ENCODE data around the gene RAB23. TPM values are rescaled to one million over a fixed set of nuclear protein-coding genes. Genes with fewer than 3 reads are reported as not detected.

RAB23 gene
- total RNA-seq, 1 experiment from 2014 or later = 12.8 TPM

DNA sequence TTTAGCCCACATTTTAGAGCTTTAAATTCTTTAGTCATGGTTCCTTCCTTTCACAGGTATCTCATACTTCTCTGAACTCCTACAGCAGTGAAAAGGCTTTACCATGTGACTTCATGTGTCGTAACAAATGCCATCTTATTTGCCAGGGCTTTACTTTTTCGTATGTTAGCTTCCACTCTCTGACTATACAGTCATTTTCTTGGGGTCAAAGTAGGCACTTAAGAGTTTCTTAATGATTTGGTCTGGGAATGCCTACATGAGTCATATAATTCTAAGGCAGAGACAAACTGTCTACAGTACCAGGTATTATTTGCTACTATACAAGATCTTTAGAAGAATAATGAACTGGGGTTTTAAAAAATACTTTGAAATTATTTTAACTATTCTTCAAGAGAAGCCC, 15.0 kb downstream of the RAB23 start:
- in situ Hi-C loops (cut with HindIII; ENCODE audit: low pct_unique_long_range_greater_than_20kb, low sequenced_read_pairs) = no loop called here
- DNase-seq (ENCODE audit: low read depth, low spot score) = no peak

DNA sequence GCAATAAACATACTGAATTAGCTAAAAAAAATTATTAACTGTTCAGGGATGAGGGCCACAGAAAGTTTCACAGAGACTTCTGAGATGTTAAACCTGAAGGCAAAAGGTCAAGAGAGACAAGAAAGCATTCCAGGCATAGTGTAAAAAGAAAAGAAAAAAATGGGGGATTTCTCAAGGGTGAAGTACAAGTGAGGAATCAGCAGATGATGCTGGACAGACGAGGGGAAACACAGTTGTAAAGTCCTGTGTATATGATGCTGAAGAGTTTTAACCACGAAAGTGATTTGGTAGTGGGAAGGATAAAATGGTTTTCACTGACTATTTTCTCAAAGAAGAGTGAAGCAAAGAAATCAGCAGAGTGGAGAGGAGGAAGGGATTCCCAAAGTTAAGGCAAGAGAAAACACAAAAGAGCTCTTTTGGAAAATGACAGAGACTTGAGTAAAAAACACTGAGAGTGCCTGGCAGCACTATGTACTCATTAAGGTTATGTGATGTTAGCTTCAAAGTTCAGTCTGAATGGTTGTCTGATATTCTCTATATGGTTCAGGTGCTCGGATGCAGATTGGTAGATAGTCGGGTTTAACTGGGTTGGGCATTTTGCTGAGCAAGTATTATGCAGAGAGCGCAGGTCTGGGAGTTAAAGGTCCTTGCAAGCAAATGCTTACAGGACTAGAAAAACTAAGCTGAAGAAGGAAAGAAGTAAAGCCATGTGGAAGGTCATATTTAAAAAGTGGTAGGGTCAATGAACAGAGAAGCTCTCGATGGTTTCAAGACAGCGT, 16.4 kb downstream of the RAB23 start:
- in situ Hi-C loops (cut with HindIII; ENCODE audit: low pct_unique_long_range_greater_than_20kb, low sequenced_read_pairs) = no loop called here
- DNase-seq (ENCODE audit: low read depth, low spot score) = no peak

DNA sequence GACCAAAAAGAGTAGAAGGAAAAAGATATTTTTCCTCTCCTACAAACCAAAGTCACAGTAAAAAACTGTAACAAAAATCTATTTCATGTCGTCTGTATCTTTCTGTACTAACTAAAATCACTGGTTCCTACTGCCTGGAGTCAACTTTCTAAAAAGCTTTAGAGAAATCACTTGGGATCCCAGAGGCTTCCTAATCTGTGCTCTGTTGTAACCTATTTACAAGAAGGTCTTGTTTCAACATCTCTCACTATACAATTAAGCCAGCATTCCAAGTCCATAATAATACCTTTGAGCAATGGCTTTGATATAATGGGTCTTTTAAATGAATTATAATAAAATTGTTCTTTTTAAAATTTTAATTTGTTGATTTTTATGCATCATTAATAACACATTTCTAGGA, 20.4 kb downstream of the RAB23 start:
- in situ Hi-C loops (cut with HindIII; ENCODE audit: low pct_unique_long_range_greater_than_20kb, low sequenced_read_pairs) = no loop called here
- no peak for DNase-seq (ENCODE audit: low read depth, low spot score)

DNA sequence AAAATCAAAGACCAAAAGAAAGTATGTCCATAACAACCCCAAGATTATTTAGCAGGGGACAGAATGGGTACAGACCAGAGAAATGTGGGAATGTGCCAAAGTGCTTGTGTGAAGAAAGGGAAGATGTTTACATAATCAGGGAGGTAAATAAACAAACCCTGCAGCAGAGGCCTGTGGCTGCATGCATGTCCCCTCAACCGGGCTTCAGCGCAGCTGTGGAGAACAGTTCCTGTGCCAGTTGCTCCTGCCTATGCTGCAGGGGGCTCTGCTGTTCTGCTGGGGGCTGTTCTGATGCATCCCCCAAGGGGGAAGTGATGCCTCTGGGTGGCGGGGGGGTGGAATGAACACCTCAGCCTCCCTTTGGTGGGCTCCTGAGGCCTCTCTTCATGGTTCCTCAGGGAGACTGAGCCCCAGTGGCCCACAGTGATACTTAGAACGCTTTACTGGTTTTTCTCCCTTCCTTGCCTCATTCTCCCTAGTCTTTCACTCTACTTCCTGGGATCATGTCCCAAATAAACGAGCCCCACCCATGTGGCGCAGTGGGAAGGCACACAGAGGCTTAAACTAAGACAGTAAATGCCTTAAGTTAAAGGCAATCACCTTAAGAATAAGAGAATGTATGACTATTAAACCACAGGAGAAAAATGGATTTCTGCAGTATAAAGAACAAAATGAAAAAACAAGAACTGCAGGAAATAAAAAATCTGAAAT, 23.0 kb downstream of the RAB23 start:
- in situ Hi-C loops (cut with HindIII; ENCODE audit: low pct_unique_long_range_greater_than_20kb, low sequenced_read_pairs) = no loop called here
- no peak for DNase-seq (ENCODE audit: low read depth, low spot score)

DNA sequence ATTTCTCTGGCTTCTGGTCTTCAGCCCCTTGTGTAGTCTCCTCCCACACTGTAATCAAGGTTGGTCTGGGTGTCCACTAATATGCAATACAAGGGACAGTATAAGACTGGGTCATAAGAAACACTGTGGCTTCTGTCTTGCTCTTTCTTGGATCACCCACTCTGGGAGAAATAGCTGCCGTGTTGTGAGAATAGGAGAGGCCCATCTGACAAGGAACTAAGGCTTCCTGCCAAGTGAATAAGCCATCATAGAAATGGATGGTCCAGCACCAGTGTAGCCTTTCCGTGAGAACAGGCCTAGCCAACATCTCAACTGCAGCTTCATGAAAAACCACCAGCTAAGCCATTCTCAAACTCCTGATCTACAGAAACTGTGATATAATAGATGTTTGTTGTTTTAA, 26.6 kb downstream of the RAB23 start:
- in situ Hi-C loops (cut with HindIII; ENCODE audit: low pct_unique_long_range_greater_than_20kb, low sequenced_read_pairs) = no loop called here
- no peak for DNase-seq (ENCODE audit: low read depth, low spot score)

DNA sequence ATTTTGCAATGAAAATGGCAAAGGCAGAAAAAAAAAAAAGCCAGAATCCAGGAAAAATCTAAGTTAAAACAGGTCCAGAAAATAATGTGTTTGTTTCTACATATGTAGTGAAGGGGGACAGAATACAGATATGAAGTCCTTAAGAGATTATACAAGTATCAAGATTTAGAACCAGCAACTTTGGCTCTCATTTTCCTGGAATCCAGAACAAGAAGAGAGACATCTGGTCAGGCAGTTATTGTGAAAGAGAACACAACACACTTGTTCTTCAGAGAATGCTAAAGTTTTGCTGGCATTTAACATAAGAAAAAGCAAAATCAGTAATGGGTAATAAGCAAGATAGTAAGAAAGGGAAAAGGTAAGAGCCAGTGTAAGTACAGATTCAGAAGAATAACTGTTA, 28.9 kb downstream of the RAB23 start:
- in situ Hi-C loops (cut with HindIII; ENCODE audit: low pct_unique_long_range_greater_than_20kb, low sequenced_read_pairs) = no loop called here
- DNase-seq (ENCODE audit: low read depth, low spot score) = no peak

DNA sequence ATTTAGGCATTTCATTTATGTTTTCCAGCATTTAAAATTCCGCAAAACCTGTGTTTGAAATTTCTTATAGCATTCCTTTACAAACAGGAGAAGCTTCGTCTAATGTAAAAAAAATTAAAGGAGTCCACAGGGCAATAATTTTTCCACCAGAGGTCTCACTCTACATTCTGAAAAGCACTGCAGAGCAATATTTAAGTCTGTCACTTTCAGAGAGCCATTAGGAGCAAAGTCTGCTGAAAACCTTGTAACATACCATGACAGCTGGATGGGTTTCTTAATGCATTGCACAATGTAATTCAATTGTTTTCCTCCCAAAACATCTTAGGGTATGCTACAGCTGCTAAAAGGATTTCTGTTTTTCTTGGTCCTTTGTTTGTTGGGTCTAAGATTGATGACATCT, 32.0 kb downstream of the RAB23 start:
- DNase-seq (ENCODE audit: low read depth, low spot score) = peak; percentile 62
- in situ Hi-C loops (cut with HindIII; ENCODE audit: low pct_unique_long_range_greater_than_20kb, low sequenced_read_pairs) = no loop called here

DNA sequence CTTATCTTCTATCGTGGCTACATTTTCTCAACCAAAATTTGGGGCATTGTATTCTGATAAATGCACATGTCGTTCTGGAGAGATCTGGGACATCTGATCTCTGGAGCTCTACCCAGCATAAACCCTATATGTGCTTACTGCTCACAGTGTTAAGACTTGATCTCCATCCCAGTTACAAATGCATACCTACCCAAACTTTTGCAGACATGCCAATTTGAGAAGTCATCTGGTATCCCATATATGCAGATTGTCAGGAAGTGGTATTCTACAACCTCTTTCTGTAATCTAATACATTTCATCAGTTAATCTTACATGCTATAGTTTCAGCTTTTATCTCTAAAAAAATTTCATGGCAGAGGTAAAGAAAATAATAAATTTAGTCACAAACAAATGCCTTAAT, 38.8 kb downstream of the RAB23 start:
- no peak for DNase-seq (ENCODE audit: low read depth, low spot score)
- in situ Hi-C loops (cut with HindIII; ENCODE audit: low pct_unique_long_range_greater_than_20kb, low sequenced_read_pairs) = no loop called here

DNA sequence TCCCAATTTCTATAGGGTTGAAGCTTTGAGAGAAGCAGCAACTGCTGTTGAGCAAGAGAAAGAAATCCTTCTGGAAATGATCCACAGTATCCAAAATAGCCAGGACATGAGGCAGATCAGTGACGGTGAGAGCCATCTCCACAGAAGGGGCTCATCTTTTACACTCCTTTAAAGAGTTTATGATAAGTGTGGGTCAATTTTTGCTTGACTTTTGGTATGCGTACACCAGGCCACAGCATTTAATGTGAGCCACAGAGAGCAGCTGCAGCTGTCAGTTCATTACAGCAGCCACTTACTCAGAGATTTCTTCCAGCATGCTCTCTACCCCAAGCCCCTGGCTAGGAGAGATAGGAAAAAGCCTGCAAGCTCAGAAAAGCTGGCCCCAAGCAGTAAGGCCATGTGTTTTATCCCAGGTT, 40.1 kb downstream of the RAB23 start:
- in situ Hi-C loops (cut with HindIII; ENCODE audit: low pct_unique_long_range_greater_than_20kb, low sequenced_read_pairs) = no loop called here
- no peak for DNase-seq (ENCODE audit: low read depth, low spot score)

DNA sequence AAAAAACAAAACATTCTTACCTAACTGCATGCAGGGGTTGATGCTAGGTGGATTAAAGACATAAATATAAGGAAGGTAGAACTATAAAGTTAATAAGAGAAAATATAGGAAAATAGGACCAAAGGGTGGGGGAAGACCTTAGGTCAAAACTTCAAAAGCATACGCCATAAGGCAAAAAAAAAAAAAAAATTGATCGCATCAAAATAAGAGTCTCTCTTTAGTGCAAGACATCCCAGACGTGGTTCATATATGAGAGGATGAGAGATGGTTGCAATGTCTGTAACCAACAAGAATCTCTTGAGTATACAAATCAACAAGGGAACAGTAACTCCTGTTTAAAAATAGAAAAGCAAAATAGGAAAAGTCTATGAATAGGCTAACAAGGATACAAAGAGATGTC, 41.5 kb downstream of the RAB23 start:
- DNase-seq (ENCODE audit: low read depth, low spot score) = no peak
- in situ Hi-C loops (cut with HindIII; ENCODE audit: low pct_unique_long_range_greater_than_20kb, low sequenced_read_pairs) = no loop called here

DNA sequence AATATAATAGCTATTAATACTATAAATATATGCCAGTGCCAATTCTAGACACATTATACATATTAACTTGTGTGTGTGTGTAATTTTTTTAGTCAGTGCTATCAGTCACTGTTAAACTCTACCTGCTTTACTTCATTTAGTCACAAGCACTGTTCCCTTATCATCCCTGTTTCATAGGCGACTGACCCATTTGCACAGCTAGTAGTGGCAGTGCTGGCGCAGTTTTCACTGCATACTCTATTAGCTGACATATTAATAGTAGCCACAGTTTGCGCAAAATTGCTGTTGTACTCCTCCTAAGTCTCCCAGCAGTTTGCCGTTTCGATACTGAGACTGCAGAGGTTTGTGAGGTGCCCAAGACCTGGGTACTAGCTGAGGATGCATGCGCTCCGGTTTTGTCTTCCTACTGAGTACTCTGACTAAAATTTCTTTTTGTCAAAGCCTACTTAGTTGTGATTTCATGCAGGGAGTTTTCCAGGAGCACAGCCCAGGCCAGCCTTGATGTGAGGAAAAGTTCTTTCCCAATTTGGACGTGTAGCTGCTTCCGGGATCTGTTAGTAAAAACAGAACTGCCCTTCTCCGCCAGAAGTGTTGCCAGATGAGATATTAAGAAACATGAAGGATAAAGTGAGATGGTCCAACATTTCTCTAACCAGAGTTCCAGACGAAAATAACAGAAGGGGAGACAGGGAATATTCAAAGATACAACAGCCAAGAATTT, 44.4 kb downstream of the RAB23 start:
- in situ Hi-C loops (cut with HindIII; ENCODE audit: low pct_unique_long_range_greater_than_20kb, low sequenced_read_pairs) = no loop called here
- no peak for DNase-seq (ENCODE audit: low read depth, low spot score)

DNA sequence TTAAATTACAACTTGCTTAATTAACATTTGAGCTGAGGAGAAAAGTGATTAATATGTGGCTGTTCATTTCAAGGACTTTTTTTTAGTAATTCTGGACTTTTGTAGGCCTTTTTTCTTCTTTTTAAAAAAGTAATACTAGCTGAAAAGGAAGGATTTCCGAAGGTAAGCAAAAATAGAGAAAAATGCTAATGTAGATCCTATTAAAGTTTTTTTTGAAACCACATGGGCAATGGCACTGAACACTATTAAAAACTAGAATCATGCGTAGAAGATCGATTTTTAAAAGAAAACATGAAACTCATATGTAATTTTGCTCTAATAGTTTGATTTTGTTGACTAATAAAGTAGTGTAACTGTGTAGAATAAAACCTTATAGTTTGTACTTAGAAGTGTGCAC, 47.6 kb downstream of the RAB23 start:
- no peak for DNase-seq (ENCODE audit: low read depth, low spot score)
- in situ Hi-C loops (cut with HindIII; ENCODE audit: low pct_unique_long_range_greater_than_20kb, low sequenced_read_pairs) = no loop called here

DNA sequence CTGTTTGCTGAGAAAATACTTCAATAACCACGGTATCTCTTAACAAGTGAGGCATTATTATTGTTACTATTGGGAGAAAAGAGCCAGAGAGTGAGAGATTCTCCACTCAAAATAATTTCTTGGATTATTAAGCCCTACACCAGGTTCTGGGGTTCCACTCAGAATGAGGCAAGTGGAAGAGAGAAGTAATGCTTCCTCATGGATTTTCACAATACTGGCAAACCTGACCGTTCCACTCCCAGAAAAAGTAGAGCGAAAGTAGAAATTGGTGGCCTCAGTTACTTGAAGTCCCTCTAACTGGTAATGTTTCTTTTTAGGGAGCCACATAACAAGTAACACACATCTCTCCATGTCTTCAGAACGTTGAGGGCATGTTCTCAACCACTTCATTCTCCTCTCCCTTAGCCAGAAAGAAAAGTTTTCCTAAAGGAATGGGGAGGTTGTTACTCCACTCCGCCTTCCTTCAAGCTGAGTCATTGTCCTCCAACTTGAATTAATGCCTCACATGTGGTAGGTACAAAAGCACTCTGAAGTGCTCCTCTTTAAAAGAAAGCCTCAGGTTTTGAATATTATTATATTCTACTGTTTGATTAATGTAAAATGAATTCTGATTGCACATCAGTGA, 48.1 kb downstream of the RAB23 start:
- DNase-seq (ENCODE audit: low read depth, low spot score) = peak; percentile 39
- in situ Hi-C loops (cut with HindIII; ENCODE audit: low pct_unique_long_range_greater_than_20kb, low sequenced_read_pairs) = no loop called here

DNA sequence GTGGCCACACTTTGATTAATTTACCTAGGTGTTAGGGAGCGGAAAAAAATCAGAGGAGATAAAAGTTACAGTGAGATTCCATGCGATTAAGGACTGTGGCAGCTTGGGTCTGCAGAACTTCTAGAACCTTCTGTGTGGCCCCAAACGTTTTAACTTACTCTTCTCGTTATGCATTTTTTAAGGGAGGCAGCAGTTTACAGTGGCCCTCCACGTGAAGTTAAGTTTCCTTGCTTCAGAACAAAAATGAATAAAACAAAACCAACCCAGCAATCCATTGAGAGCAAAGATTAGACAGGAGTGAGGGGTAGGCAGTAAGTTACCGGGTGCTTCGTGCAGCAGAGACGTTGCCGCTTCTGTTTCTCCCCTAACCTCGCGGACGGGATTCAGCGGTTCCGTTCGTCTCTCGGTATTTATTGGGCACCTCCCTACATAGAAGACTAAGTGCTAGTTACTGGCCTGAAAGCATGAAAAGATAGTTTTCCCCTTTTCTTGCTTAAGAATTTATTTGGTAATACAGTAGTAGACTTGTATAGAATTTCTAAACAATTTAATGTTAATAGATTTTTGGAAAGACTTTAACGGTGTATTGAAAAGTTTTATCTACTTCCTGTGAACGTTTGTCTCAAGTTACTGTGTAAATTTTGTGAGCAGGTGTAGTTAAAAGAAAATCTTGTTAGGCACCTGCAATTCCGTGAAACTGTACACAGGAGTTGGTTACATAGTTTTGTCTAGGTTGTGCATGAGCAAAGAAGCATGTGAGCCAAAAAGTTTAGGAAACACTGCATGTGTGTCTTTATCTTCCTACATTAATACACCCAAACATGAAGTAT, 48.8 kb downstream of the RAB23 start:
- DNase-seq (ENCODE audit: low read depth, low spot score) = no peak
- in situ Hi-C loops (cut with HindIII; ENCODE audit: low pct_unique_long_range_greater_than_20kb, low sequenced_read_pairs) = no loop called here

DNA sequence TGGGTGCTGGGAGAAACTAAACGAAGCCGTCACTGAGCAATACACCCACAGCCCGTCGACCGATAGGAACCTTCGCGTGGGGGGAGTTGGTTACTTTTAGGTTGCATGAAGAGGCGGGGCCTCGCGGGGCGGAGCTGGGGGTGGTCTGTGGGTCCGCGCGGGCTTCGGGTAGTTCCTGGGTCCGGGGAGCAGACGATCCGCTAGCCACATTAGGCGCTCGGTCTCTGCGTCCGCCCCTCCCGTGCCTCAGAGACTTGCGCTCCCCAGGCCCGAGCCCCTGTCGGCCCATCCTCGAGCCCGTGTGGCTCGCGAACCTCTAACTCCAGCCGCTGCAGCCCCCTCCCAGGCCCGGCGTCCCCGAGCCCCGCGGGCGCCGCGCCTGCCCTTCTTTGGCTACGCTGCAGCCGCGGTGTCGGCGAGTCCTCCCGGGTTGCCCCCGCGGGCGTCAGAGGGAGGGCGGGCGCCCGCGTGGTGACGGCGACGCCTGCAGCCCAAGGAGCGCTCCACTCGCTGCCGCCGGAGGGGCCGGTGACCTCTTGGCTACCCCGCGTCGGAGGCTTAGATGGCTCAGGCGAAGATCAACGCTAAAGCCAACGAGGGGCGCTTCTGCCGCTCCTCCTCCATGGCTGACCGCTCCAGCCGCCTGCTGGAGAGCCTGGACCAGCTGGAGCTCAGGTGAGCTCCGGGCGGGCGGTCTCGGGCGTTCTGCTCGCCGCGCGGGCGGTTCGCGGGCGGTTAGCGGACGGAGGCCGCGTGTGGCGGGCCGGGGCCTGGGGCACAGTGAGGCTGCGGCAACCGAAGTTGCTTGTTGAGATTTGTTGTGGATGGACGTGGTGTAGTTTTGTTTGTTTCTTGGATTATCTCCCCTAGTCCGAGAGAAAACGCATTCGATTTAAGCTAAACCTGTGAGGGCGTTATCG, 49.7 kb downstream of the RAB23 start, which contains the start of gene BAG2:
BAG2 (plus strand) TSS at position 191 of the 920 bp plus-strand sequence; CDS start at position 563, 372 bp downstream.
- DNase-seq (ENCODE audit: low read depth, low spot score) = peak; percentile 88
- in situ Hi-C loops (cut with HindIII; ENCODE audit: low pct_unique_long_range_greater_than_20kb, low sequenced_read_pairs) = no loop called here

DNA sequence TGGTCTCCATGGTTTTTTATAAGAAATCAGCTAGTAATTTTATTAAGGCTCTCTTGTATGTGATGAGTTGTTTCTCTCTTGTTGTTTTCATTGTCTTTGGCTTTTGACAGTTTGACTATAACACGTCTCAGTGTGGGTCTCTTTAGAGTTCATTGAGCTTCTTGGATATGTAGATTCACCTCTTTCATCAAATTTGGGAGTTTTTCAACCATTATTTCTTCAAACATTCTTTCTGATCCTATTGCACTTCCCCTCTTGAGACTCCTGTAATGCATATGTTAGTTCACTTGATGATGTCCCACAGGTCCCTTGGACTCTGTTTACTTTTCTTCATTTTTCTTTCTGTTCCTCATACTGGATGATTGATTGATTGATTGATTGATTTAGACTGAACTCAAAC, 57.0 kb downstream of the RAB23 start:
- DNase-seq (ENCODE audit: low read depth, low spot score) = no peak
- in situ Hi-C loops (cut with HindIII; ENCODE audit: low pct_unique_long_range_greater_than_20kb, low sequenced_read_pairs) = no loop called here
